DOHH2 (cell line): ENCODE data around the gene RIMBP2.

Experiments
- EZH2phosphoT487 ChIP-seq: fragments of 200-600 bp; sonication (generic); IDR thresholded peaks from 2 replicates; pipeline ENCODE4 v1.6.1; 2017; ENCODE audit warnings: borderline replicate concordance, mild to moderate bottlenecking, antibody characterized with exemption, low read length, moderate library complexity, mixed read lengths
- TF ChIP-seq, protein P1 (sequence below): fragments of 200-600 bp; sonication (generic); IDR thresholded peaks from one replicate; pipeline ENCODE4 v1.5.1; 2014; ENCODE audit warnings: antibody characterized with exemption, mild to moderate bottlenecking, low read depth, low read length; ENCODE audit not compliant: poor library complexity, severe bottlenecking

DNA sequence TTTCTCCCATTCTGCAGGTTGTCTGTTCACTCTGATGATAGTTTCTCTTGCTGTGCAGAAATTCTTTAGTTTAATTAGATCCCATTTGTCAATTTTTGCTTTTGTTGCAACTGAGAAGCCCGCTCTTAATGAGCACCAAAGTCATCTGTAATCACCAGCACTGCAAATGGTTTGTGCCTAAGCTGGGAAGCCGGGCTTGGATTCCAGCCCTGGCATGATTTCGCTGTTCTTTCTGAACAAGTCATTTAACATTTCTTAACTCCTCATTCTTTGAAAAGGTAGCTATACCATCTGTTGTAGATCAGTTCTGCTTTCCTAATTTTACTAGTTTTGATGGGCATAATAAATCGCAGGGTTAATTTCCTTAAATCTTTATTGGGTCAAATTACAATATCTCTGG, 346.3 kb downstream of the RIMBP2 start:
- TF ChIP-seq, protein P1, sequence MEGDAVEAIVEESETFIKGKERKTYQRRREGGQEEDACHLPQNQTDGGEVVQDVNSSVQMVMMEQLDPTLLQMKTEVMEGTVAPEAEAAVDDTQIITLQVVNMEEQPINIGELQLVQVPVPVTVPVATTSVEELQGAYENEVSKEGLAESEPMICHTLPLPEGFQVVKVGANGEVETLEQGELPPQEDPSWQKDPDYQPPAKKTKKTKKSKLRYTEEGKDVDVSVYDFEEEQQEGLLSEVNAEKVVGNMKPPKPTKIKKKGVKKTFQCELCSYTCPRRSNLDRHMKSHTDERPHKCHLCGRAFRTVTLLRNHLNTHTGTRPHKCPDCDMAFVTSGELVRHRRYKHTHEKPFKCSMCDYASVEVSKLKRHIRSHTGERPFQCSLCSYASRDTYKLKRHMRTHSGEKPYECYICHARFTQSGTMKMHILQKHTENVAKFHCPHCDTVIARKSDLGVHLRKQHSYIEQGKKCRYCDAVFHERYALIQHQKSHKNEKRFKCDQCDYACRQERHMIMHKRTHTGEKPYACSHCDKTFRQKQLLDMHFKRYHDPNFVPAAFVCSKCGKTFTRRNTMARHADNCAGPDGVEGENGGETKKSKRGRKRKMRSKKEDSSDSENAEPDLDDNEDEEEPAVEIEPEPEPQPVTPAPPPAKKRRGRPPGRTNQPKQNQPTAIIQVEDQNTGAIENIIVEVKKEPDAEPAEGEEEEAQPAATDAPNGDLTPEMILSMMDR = no peak
- no peak for TF ChIP-seq EZH2phosphoT487
